WTC11 (cell line): Measurements from ENCODE around the gene UBALD1.

Experiments
- CREB1 ChIP-seq: sonication (generic); formaldehyde crosslinking; IDR thresholded peaks from 2 replicates; pipeline ENCODE4 v1.8.0; 2023; ENCODE audit warnings: mild to moderate bottlenecking, missing genetic modification reagents
- TF ChIP-seq, protein P1 (sequence below): fragments of 200-600 bp; IDR thresholded peaks from 2 replicates; pipeline ENCODE4 v1.8.0; 2022; ENCODE audit warnings: antibody characterized with exemption
- TF ChIP-seq, protein P2 (sequence below): sonication (generic); formaldehyde crosslinking; IDR thresholded peaks from 2 replicates; pipeline ENCODE4 v1.8.0; 2022; ENCODE audit warnings: mild to moderate bottlenecking, missing genetic modification reagents
- TF ChIP-seq, protein P3 (sequence below): sonication (generic); formaldehyde crosslinking; IDR thresholded peaks from 2 replicates; pipeline ENCODE4 v1.8.0; 2022; ENCODE audit warnings: mild to moderate bottlenecking, missing genetic modification reagents

DNA sequence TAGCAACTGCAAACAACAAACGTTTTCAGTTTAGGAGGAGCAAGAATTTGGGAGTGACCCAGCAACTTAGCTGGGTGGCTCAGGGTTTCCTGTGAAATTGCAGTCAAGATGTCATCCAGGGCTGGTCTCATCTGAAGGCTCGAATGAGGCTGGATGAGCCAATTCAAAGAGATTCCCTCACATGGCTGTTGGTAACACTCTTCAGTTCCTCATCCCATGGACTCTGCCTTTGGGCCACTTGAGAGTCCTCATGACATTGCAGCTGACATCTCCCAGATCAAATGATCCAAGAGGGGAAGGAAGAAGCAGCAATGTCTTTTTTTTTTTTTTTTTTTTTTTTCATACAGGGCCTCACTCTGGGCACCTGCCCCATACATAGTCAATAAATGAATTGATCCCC lies 26.3 kb downstream of the UBALD1 start:
- TF ChIP-seq, protein P1, sequence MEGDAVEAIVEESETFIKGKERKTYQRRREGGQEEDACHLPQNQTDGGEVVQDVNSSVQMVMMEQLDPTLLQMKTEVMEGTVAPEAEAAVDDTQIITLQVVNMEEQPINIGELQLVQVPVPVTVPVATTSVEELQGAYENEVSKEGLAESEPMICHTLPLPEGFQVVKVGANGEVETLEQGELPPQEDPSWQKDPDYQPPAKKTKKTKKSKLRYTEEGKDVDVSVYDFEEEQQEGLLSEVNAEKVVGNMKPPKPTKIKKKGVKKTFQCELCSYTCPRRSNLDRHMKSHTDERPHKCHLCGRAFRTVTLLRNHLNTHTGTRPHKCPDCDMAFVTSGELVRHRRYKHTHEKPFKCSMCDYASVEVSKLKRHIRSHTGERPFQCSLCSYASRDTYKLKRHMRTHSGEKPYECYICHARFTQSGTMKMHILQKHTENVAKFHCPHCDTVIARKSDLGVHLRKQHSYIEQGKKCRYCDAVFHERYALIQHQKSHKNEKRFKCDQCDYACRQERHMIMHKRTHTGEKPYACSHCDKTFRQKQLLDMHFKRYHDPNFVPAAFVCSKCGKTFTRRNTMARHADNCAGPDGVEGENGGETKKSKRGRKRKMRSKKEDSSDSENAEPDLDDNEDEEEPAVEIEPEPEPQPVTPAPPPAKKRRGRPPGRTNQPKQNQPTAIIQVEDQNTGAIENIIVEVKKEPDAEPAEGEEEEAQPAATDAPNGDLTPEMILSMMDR, result no peak
- TF ChIP-seq CREB1 (CRISPR knock-in tag), result no peak
- TF ChIP-seq, protein P2, sequence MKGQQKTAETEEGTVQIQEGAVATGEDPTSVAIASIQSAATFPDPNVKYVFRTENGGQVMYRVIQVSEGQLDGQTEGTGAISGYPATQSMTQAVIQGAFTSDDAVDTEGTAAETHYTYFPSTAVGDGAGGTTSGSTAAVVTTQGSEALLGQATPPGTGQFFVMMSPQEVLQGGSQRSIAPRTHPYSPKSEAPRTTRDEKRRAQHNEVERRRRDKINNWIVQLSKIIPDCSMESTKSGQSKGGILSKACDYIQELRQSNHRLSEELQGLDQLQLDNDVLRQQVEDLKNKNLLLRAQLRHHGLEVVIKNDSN, result no peak
- TF ChIP-seq, protein P3, sequence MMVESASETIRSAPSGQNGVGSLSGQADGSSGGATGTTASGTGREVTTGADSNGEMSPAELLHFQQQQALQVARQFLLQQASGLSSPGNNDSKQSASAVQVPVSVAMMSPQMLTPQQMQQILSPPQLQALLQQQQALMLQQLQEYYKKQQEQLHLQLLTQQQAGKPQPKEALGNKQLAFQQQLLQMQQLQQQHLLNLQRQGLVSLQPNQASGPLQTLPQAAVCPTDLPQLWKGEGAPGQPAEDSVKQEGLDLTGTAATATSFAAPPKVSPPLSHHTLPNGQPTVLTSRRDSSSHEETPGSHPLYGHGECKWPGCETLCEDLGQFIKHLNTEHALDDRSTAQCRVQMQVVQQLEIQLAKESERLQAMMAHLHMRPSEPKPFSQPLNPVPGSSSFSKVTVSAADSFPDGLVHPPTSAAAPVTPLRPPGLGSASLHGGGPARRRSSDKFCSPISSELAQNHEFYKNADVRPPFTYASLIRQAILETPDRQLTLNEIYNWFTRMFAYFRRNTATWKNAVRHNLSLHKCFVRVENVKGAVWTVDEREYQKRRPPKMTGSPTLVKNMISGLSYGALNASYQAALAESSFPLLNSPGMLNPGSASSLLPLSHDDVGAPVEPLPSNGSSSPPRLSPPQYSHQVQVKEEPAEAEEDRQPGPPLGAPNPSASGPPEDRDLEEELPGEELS (CRISPR knock-in tag), result no peak
